ENCODE measurements around the gene CDY1.
"Not testable (repeated sequence)": the region's sequence is repeated elsewhere in the genome, so short reads cannot be mapped to it uniquely, and the experiment has no call there.

The CDY1 gene, protein sequence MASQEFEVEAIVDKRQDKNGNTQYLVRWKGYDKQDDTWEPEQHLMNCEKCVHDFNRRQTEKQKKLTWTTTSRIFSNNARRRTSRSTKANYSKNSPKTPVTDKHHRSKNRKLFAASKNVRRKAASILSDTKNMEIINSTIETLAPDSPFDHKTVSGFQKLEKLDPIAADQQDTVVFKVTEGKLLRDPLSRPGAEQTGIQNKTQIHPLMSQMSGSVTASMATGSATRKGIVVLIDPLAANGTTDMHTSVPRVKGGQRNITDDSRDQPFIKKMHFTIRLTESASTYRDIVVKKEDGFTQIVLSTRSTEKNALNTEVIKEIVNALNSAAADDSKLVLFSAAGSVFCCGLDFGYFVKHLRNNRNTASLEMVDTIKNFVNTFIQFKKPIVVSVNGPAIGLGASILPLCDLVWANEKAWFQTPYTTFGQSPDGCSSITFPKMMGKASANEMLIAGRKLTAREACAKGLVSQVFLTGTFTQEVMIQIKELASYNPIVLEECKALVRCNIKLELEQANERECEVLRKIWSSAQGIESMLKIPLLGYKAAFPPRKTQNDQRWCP

DNA sequence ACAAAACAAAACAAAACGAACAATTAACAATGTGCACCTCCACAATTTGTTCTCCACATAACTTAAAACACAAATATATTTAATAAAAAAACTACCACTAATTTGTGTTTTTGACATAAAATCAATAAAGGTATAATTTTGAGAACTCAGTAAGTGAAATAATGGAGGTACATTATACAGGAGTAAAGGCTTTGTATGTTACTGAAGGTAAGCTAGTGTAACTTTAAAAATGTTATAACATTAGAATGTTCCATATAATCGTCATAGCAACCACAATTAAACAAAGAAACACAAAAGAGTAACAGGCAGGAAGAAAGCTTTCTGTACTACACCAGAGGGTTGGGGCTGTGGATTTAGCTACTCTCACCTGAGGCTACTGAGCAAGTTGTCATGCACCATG is at the start of gene CDY1:
Gene CDY1, plus strand, starts transcription at position 301 of the 400 bp plus-strand sequence. CDS start 326 bp downstream, outside the sequence.
- DNase-seq (ENCODE audit: low spot score) = not testable (repeated sequence)

DNA sequence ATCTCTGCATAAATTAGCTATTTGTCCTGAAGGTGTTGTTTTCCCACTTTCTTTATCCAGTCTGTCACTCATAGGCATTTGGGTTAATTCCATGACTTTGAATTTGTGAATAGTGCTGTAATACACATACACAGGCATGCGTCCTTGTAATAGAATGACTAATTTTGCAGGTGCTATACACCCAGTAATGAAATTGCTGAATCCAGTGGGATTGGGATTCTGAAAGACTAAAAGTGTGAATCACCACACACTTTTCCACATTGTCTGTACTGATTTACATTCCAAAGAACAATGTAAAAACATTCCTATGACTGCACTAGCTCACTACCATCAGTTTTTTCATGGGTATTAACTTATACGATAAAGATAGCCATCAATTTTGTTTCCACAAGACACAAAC is 28.6 kb upstream of the CDY1 start:
- DNase-seq (ENCODE audit: low spot score) = not testable (repeated sequence)

DNA sequence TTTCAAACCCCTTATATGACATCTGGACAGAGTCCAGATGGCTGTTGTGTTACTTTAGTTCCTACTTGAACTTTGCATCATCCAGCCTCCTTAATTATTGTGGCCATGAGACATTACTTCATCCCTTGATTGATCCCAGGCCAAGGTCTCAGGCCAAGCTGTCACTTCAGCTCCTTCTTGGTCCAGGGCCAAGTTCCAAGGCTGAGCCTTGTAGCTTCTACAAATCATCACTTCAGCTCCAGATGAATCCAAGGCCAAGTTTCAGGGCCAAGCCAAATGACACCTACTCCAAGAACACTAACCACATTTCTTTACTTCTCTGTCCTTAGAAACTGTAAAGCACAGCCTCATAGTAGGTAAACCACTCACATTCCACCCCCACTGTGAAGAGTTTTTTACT is 1.7 kb upstream of the CDY1 start:
- DNase-seq (ENCODE audit: low spot score) = not testable (repeated sequence)

DNA sequence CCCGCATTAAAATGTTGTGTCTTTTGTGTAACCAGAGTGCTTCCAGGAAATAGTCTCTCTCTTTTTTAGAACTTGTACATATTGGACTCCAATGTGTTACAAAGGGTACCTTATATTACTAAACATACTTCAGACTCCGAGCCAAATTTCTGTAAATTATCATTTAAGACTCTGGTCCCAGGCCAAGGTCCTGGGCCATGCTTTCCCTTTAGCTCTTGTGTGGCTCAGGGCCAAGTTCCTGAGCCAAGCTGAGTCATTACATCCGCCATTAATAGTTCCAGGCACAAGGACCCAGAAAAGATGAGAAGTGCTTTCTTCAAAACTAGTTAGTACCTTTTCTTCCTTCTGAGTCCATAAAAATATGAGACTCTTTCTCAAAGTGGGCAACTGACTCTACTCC is 4.6 kb downstream of the CDY1 start:
- DNase-seq (ENCODE audit: low spot score) = not testable (repeated sequence)

DNA sequence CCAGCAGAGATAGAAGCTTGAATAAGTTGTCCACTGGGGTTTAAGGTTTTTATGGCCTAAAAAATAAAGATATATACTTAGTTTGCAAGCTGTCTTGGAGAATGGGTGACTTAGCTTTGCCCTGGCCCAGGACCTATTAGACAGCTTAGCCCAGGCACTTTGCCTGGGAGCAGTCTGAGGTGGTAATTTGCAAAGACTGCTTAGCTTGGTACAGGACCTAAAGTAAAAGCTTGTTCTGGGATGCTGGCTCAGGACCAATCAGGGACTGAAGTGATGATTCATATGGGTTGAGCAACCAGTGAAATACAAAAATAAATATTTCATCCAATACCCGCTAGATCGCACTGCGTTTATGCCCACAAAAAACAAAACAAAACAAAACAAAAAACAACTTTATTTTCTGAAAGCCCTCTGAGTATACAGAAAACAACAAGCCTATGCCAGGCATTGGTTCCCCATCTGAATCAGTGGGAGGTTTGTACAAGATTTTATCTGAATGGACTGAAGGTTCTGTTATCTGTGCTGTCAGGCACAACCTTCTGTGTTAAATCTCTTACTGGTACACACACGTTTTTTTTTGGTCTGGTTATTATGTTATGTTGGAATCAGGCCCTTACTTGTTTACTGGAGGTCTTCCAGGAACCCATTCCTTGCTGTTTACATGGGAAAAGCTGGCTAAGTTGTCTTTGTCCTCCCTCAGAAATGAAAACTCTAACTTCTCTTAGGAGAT is 8.6 kb downstream of the CDY1 start:
- DNase-seq (ENCODE audit: low spot score) = not testable (repeated sequence)

DNA sequence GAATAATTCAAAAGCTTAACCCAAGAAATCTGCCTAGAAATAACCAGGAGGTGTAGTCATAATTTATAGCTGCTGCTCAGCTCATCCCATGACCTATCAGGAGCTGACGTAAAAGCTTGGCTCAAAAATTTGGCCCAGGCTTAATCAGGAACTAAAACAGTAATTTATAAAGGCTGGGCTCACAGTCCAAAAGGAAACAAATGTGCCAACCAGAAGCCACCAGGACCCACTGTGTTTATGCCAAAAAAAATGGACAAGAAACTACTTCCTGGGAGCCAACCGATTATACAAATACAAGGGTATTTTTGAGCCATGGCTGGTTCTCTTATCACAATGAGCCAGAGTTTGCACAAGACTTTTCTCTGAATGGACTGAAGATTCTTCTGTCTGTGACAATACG is 17.9 kb downstream of the CDY1 start:
- DNase-seq (ENCODE audit: low spot score) = not testable (repeated sequence)

DNA sequence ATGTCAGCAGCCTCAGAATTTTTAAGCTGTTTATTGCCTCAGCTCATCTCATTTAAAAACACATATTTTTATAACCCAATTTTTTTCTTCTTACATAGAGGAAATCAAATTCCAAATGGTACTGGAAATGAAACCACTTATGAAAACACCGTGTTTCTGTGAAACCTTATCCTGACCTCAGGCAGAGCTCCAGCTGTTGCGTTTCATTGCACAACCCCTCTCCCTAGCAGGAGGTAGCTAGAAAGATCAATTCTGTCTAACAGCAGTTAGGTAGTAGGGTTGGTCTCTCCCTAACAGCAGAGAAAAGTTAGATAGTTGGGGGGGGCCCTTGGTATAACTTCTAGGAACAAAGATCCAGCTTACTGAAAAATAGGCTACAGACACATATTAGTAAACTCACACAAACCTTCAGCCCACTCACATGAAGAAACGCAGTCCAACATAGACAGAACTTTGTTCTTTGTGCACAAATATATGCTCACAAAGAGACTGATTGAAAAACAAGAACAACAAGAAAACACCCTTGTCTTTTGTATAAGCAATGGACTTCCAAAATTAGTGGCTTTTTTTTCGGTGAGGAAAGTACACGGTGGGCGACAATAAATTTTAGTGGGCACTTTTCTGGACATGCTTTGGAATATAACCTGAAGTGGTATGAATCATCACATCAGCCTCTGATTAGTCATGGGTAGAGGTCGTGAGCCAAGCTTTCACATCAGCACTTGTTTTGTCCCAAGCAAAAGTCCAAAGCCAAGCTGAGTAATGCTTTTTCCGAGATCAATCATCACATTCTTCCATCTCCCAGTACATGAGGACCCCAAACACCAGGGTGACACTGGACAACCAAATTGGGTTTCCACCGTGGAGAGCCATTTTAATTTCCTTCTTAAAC is 21.4 kb downstream of the CDY1 start:
- DNase-seq (ENCODE audit: low spot score) = not testable (repeated sequence)
